Activated T-cell treated with anti-CD3 and anti-CD28 coated beads, Interleukin-2, amount 50 U/mL, for 48 hours (primary cell): ENCODE results near the gene HSPA9.
A peak's percentile ranks its signal among the peaks of the same experiment; 100 is the strongest.

Experiments used
- DNase-seq, 2 experiments: peaks; one replicate each; pipeline ENCODE4 v3.0.0-alpha.2; 2020

HSPA9 gene

DNA sequence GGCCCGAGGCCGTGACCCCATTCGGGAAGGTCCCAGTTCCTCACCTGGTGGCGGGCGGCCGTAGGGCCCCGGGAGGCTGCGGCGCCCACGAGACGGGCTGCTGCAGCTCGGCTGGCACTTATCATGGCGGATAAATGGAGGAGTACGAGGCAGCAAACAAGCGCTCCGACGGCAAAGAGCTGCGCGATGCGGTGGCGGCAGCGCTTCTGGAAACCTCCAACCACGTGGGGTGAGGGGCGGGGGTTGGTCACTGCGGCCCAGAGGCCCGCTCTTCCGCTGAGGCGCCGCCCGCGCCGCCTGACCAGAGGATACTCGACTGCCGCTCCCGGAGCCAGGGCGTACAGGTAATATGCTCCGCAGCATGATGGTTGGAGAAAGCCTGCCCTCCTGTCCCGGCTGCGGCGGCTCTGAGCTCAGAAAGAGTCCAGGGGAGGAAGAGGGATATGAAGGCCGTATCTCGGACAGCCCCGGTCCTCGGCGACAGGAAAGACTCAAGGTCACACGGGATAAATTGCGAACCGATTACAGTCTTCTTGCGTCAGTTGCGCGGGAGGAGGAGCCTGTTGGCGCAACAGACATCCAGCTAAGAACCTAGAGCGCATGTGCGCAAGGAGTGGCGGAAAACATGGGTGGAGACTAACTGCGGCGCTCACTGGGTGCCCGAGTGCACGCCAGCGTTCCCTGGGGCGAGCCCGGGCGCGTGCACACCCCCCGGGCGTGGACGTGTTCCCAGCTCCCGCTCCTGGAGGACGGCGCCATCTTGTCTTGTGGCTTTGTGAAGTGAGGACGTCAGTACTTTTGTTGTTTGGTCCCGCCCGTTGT lies at the start of gene HSPA9:
Gene HSPA9 (minus strand): TSS at position 208 of the 822 bp plus-strand sequence. CDS start 83 bp downstream, at position 125.
- DNase-seq: peak; percentile 97 to 98

DNA sequence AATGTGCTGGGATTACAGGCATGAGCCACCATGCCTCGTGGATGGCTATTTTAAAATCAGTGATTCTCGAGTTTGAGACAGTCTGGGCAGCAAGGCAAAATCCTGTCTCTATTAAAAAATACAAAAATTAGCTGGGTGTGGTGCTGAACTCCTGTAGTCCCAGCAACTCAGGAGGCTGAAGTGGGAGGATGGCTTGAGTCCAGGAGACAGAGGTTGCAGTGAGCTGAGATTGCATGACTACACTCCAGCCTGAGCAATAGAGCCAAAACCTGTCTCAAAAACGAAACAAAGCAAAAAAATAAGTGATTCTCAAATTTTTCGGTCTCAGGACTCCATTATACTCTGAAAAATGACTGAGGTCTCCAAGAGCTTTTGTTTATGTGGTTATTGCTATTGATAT lies 47.9 kb upstream of the HSPA9 start:
- no peak for DNase-seq

DNA sequence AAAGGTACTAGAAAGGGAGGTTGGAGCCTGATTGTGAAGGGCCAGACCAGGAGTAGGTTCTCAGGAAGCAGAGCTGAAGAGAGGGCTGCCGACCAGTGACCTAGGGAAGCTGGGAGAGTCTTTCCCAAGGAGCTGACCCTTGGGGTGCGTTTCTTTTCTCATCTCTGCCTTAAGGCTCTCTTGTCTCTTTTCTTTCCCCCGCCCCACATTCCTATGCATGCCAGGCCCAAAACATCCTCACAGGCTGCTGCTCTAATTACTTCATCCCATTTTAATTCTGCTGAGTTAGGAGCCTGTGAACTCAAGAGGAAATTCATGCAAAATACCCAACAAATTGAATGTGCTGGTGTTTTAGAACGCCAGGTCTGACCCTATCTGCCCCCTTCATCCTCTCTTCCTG lies 46.9 kb upstream of the HSPA9 start:
- DNase-seq: no peak

DNA sequence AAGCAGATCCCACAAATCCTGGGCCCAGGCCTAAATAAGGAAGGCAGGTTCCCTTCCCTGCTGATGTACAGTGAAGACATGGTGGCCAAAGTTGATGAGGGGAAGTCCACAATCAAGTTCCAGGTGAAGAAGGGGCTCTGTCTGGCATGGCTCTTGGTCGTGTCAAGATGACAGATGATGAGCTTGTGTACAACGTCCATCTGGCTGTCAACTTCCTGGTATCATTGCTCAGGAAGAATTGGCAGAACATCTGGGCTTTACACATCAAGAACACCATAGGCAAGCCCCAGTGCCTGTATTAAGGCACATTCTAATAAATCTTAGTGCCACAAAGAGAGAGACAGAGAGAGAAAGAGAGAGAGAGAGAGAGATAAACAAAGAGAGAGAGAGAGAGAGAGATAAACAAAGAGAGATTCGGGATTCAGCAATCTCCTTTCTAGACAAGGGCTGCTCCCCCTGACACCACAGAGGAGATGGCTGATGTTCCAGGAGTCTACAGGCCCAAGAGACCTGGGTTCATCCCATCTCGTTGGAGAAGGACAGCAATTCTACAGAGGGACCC lies 45.5 kb upstream of the HSPA9 start:
- no peak for DNase-seq

DNA sequence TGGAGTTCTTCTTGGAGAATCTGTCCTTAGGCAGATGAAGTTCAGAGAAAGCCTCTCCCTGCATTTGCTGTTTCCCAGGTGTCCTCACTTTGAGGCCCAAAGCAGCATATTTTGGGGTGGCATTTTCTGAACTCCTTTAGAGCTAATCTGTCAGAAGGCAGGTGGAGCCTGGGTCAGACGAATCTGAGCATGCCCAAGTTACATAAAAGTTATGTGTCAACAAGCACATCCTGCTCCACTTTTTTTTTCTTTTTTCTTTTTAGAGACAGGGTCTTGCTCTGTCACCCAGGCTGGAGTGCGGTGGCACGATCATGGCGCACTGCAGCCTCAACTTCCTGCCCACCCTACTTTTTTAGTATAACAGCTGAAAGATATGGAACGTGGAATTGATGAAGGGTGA lies 41.3 kb upstream of the HSPA9 start:
- no peak for DNase-seq

DNA sequence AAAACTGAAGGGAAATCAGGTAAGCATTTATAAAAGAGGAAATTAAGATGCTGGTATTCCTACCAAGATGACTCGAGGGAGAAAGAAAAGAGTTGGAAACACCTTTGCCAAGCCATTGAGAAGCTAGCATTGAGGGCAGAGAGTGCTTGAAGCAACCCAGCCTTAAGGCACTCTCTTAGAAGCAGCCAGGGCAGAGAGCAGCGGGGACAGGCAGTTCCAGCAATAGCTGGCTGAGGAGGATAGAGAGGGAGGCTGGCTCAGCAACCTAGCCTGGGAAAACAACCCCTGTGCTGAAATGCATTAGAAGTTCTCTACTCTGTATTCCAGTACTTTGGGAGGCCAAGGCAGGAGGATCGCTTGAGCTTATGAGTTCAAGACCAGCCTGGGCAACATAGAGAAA lies 40.3 kb upstream of the HSPA9 start:
- DNase-seq: no peak

DNA sequence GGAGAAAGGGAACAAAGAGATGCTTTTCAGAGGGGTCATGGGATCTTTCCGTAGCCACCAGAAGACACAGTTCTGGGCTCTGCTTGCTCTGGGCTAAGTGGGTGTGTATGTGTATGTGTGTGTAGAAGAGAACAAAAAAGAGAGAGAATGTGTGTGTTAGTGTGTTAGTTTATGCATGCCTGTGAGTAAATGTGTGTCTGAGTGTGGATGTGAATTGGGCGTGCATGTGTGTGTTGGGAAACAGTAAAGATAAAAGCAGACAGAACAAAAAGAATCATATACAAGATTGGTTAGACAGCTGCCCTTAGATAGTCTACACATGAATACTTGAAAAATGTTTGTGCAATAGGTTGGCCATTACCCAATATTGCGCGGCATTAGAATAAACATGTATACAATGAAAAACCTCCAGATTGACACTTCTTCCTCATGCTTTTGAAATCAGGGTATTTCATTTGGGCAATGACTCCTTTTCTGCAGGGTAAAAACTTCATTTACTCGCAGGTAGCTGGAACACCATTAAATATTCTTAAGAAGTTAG lies 36.5 kb upstream of the HSPA9 start:
- no peak for DNase-seq

DNA sequence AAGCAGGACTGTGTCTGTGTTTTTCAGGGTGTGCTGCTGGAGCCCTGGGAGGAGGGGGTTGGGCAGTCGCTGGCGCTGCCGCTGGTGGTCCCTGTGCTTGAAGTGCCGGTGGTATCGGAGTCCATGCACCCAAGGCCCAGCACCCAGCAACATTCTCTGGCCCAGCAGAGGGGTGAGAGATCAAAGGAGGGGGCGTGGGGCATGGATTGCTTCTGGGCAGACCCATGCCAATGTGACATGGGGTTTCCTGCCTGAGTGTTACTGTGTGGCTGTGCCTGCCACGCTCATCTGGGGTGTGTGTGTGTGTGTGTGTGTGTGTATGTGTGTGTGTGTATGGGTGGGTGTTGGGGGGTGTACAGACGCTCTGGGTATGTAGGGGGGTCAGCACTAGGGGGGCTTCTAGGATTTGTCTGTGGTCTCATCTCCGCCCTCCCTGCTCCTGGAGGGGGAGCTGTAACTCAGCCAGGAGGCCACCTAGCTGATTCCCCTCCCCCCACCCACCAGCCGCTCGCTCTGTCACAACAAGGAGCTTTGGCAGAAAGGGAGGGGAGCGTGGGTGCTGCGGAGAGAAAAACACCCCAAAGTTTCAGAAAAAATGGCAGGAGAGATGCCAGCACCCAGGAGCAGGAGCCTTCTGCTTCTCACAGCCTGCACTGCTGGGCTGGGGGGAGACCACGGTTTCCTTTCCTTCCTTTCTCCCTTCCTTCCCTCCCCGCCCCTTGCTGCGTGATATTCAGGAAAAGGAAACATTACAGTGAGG lies 35.9 kb upstream of the HSPA9 start:
- peak in 1 of 2 experiments; percentile 28 for DNase-seq

DNA sequence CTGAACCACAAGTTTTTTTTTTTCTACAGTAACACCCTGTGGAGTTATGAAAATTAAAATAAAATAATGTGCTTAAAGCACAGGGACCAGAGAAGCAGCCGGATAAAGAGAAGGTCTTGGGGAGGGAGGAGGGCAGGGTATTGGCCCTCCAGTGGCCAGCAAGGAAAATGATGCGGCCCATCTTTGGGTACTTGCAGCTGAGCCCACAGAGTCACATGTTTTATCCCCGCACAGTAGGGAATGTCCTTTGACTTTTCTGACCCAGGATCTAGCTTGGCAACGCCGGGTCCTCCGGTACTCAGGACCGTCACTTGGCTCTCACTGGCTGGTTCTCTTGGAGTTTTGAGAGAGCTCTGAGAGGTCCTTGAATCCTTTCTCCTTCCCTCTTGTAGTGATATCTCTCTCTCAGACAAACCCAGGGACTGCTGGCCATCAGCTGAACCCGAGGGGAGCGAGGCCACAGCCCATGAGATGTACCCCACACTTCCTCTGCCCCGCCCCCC lies 35.3 kb upstream of the HSPA9 start:
- DNase-seq: no peak

DNA sequence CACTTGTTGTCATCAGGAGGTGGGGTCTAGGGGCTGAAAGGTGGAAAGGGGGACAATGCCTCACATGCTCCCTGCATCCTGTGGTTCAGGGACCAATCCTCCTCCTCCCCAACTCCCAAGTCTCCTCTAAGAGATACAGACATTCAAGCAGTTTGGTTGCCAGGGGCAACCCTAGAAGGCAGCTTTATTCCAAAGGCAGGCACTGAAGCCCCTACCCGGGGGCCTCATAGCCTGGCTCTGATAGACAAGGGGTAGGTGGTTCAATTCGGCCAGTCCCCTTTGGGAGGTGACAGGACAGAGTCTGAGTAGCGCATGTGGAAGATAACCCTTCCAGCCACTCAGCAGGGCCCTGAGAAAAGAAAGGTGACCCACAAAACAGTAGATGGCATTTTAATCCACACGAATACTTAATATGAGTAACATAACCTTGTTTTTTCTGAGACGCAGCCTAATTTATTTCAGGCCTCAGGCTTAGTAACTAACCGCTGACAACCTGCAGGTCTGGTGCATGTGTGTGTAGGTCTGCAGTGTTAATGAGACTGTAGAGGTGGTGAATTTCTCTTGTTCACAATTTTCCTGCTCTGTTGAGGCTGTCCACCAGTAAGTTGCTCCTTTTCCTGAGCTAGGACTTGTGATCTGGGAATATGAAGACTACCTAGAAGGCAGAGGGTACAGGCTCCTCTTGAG lies 31.3 kb upstream of the HSPA9 start:
- DNase-seq: no peak

DNA sequence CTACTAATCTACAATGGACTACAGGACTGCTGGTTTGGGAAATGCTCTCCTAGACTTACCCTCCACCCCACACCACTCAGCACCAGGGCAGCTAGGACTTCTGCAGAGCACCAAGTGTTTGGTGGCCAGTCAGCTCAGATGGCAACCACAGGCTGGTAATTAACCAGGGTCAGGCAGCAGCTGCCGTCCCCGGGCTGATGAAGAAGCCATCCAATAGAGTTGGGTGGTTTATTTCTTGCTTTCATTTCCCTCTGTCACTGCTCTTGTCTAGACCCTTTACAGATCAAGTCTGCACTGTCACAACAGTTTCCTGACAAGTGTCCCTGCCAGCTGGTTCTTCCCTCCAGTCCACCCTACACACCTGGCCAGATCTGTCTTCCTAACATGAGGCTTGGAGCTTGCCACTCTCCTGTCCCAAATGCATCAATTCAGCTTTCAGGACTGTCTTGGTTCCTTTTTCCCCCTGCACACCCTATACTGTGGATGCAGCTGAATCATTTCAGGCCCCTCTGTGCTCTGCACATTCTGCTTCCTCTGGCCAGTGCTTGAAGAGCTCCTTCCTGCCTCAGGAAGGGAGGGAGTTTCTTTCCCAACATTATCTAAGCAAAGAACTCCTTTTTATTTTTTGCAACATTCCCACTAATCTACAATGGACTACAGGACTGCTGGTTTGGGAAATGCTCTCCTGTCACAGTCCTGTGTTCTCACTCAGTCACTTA lies 30.2 kb upstream of the HSPA9 start:
- no peak for DNase-seq

DNA sequence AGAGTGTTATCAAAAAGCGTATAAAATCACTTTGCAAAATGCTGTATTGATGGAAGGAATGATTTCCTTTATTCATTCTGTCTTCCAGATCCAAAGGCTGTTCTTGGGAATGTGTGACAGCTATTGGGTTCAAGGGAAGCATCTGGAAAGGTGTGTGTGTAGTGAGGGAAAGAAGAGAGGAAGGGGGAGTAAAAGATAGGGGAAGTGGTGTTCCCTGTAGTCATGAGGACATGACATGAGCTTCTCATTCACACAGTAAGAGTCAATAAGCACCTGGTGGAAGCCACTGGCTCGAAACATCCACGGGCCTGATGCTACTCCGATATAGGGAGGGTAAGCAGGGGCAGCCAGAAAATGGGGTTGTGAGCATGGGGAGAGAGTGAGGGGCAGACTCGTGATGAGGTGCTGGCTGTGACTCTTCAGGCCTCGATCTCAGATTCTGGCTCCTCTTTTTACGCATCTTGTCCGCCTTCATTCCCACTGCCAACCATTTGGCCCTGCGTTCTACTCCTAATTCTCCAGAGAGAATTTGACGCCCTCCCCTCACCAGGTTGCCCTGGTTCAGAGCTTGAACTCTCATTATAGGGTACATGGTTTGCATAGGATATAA lies 29.1 kb upstream of the HSPA9 start:
- DNase-seq: no peak

DNA sequence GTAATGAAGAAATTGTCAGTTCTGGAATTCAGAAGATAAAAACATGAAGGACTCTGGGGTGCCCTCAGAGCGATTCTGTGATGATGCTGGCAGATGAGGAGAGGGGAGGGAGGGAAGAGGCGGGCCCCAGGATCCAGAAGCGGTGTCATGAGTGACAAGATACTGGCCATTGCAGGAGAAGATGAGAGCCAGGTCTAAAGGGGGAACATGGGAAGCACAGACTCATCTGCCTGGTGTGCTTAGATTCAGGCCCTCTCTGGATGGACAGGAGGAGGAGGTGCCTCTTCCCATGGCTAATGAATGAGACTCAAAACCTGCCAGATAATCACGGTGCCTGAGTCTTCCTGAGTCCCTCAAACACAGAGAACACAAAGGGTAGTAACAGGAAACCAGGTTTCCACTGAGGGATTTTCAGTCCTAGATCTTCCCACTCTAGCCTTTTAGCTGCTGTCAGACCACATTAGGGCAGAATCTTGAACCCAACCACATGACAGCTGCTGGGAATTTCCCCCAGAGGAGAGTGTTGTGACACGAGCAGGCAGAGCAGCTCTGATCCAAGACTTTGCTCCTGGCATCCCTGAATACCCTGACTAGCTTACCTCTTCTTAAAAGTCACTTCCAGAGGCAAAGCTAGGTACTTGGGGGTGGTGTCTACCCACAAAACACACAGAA lies 28.2 kb upstream of the HSPA9 start:
- peak; percentile 46 to 48 for DNase-seq

DNA sequence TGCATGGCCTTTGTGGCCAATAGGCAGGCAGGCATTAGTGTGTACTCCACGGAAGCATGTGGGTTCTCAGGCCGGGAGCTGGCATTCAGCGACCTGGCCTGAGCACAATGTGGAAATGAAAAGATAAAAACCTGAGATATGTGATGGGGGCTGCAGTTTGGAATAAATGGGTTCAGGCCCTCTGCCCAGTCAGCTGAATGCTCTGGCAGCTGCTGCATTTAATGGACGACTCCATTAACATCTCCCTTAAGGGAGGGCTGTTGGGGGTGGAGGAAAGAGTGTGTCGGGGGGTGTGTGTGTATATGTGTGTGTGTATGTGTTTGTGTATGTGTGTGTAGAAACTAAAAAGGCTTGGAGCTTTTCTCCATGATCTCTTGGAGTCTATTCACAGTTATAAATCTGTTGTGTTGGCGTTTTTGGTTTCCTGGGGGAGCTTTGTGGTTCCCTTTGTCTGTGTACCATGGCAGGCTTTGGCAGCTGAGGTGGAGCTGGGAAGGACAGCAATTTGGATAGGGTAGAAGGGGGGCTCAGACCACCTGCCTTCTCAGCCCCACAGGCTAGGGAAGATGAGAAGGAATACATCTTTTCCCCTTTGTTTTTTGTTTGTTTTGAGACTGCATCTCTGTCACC lies 27.3 kb upstream of the HSPA9 start:
- DNase-seq: no peak

DNA sequence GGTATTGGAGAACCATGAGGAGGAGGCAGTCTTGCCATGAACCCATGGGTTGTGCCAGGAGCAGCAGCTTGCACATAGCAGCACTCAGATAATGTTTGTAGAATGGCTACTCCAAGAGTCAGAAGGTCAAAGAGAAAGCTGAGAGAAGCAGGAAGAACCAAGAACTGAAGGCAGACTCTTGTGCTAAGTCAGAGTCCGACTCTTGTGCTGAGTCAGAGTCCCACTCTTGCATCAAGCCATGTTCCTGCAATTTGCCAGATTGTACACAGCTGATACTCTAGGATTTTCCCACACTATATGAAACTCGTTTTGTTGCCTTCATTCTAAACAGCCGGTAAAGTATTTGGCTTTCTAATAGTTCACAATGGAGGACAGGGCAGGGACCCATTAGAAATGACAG lies 26.2 kb upstream of the HSPA9 start:
- DNase-seq: no peak

DNA sequence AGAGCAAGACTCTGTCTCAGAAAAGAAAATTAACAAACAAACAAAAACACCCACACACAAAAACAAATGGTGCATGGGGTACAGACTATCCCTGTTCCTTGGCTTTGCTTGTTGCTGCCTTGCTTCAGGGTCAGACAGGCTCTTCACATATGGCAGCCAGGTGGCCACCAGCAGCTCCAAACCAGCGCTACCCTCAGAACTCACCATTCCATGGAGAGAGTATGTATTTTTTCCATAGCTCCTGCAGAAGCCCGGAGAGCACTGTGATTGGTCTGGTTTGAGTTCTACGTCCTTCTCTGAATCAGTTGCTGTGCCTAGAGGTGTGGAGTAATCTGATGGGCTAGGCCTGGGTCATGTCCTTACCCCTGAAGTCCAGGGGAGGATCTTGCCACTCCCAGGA lies 25.2 kb upstream of the HSPA9 start:
- no peak for DNase-seq

DNA sequence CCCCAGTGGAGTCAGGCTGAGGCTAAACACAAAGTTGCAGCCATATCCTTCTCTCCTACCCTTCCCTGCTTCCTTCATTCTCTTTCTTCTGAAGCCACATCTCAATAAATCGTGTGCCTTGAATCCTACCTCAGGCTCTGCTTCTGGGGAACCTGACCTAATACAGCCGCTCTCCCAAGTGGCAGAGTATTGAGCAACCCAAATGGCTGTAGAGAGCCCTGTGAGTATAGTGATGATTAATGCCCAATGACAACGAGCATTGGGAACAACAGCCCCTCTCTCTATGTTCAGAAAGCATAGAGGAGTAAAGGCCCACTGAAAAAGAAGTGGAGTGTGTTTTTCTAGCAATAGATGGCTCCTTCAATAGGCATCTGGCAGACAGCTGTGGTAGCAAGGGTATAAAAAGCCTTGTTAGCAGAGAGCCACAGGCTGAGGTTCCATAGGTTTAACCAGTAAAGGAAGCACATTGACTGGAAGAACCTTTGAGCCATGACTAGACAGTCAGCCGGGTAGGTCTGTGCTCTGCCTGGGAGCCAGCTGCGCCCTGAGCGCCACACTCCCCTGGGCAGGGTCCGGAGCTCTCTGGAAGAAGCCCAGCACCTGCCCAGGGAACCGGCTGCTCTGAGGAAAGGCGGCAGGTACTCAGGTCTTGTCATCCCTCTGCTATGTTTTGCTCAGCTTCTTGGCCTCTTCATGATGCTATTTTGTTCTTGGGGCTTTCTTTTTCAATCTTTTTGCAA lies 22.6 kb upstream of the HSPA9 start:
- DNase-seq: no peak

DNA sequence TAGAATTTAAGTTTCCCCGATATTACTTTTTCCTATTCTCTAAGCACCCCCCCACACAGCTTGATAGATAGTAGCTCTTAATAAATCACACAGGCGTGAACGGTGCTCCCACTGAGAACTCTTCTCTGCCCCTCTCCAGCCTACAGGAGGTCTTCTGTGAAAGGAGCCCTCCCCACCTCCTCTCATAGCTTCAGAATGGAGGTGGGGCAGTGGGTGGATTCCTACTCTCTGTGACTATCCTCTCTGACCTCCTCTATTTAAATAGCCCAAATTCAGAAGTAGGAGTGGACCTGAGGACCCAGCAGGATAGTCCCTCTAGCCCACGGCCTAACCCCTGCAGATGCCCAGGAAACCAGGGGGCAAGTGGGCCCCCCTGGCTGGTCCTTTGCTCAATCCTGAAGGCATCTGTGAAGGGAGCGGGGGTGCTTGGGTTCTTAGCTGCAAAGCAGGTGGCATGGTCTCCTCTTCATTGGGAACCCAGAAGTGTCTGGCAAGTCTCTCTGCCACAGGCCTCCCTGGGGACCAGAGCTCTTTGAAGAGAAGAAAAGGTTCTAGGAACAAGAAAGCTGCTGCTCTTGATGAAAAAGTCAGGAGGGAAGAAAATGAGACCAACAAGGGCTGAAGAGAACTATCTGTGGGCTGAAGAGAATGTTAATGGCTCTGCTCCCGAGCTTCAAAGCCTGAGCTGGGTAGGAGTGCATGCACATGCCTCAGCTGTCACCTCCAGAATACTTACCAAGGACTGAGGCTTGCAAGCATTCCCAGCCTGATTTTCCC lies 21.1 kb upstream of the HSPA9 start:
- DNase-seq: no peak

DNA sequence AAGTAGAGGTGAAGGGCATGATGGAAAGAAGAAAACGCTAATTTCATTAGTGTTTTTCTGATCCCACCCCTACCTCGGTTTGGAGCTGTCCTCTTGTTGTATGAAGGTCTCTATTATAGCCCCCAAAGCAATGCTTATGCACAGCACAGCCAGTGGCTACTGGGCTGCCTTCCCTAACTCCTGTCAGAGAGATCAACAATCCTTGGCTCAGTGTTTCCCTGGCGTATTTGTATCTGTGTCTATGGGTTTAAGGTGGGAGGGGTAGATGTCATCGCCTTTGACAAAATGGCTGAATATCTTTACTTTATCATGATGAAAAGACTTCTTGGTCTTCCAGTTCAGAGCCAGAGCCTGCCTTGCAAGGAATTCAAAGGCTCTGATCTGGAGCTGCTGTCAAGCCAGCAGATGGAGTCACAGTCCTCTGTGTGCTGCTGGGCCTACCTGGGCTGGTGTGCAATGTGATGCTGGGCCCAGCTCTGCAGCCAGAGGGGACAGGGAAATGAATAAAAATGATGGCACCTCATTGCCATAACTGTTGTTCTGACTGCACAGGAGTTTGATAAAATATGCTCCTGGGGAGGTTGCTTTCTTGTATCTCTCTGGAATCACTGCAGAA lies 20.1 kb upstream of the HSPA9 start:
- no peak for DNase-seq
